Fibroblast of peridontal ligament (primary cell): Measurements from ENCODE around the gene VAMP2.
A peak's percentile ranks its signal among the peaks of the same experiment; 100 is the strongest.

ENCODE experiments used
- DNase-seq: peaks from one replicate; pipeline ENCODE4 v3.0.0-alpha.2; 2010; ENCODE audit errors: extremely low read depth

VAMP2 gene

GRCh38 chr17:8162233-8162996, at the start of gene VAMP2:
VAMP2 (minus strand) TSS chr17:8162948; CDS start chr17:8162879, 69 bp downstream.
- peak; percentile 50 for DNase-seq

GRCh38 chr17:8210761-8211458, 48.2 kb upstream of the VAMP2 start:
- DNase-seq: no peak

GRCh38 chr17:8209907-8210760, 47.4 kb upstream of the VAMP2 start, which contains the start of gene AURKB:
AURKB (minus strand) TSS chr17:8210575; CDS start chr17:8210224, 351 bp downstream.
- peak; percentile 97 for DNase-seq

- DNase-seq: no peak
Observed at GRCh38 chr17:8206536-8206935, 43.8 kb upstream of the VAMP2 start.

GRCh38 chr17:8204761-8205555, 42.2 kb upstream of the VAMP2 start:
- no peak for DNase-seq

GRCh38 chr17:8192070-8192815, 29.5 kb upstream of the VAMP2 start:
- peak; percentile 88 for DNase-seq

- DNase-seq: no peak
Observed at GRCh38 chr17:8190506-8190905, 27.8 kb upstream of the VAMP2 start.

- peak; percentile 97 for DNase-seq
Observed at GRCh38 chr17:8189711-8190477, 27.1 kb upstream of the VAMP2 start, which contains the start of gene BORCS6. BORCS6 (minus strand) TSS chr17:8190180; CDS start chr17:8190140, 40 bp downstream.

- DNase-seq: no peak
Observed at GRCh38 chr17:8189041-8189710, 26.4 kb upstream of the VAMP2 start.

GRCh38 chr17:8188263-8188839, 25.6 kb upstream of the VAMP2 start:
- DNase-seq: no peak

GRCh38 chr17:8187517-8188262, 24.9 kb upstream of the VAMP2 start:
- DNase-seq: peak; percentile 100

- DNase-seq: peak; percentile 97
Observed at GRCh38 chr17:8186787-8187516, 24.2 kb upstream of the VAMP2 start.

GRCh38 chr17:8186446-8186786, 23.7 kb upstream of the VAMP2 start:
- DNase-seq: peak; percentile 67

GRCh38 chr17:8185582-8186445, 23.1 kb upstream of the VAMP2 start:
- DNase-seq: peak; percentile 37

- no peak for DNase-seq
Observed at GRCh38 chr17:8176998-8177731, 14.4 kb upstream of the VAMP2 start.
